ENCODE data around the gene USP21. TPM values are rescaled to one million over a fixed set of nuclear protein-coding genes. Genes with fewer than 3 reads are reported as not detected.

USP21 gene
- total and polyA plus RNA-seq, 2 experiments from 2014 or later: 6.3 to 16.5 TPM

- no peaks in the 10 kb centered on the region for H4K20me1 ChIP-seq (ENCODE audit: insufficient read depth)
- no peaks in the 10 kb centered on the region for H3K9me2 ChIP-seq (ENCODE audit: insufficient read depth)
- H3K9me3 ChIP-seq (ENCODE audit: low read depth): no peaks in the 10 kb centered on the region
- no peaks in the 10 kb centered on the region for H3K27me3 ChIP-seq (replicated peaks; ENCODE audit: insufficient read depth)
- H3F3A ChIP-seq (ENCODE audit: insufficient read depth): peaks cover 25% of the 10 kb centered on the region
- peaks cover 26% of the 10 kb centered on the region for H3K79me2 ChIP-seq (ENCODE audit: insufficient read depth)
- TF ChIP-seq EZH2 (IDR thresholded peaks at IDR 0.05; ENCODE audit: insufficient read depth, poor library complexity, severe bottlenecking) (no peak), EZH2phosphoT487 (IDR thresholded peaks at IDR 0.05; ENCODE audit: insufficient read depth, low read depth) (peak; percentile 92)
- in situ Hi-C loops (cut with MboI): no loop called here
- 25% methylated on average over 4 of the region's 4 CpGs for whole genome bisulfite sequencing, 2 experiments (ENCODE audit: low coverage in 1 of 2, low lambda C conversion rate in 2 of 2, missing lambda C conversion rate in 2 of 2)
- peak overlapping the region; percentile 16 for H3K4me3 ChIP-seq
- H3K4me2 ChIP-seq (ENCODE audit: unreplicated experiment): peak overlapping the region; percentile 73
- H2AFZ ChIP-seq: no peak overlapping the region
- H3K4me1 ChIP-seq (ENCODE audit: insufficient read depth): peaks cover 23% of the 10 kb centered on the region
- peak overlapping the region; percentile 78 for H3K9ac ChIP-seq
- DNase-seq: peak; percentile 95
- peaks cover 23% of the 10 kb centered on the region for H3K36me3 ChIP-seq (ENCODE audit: low read depth)
- peak overlapping the region; percentile 93 for H3K27ac ChIP-seq
These were observed 13.6 kb downstream of the USP21 start for GRCh38 chr1:161172776-161173376.

GRCh38 chr1:161173711-161174110, 14.4 kb downstream of the USP21 start:
- WGBS, 2 experiments (ENCODE audit: low coverage in 1 of 2, low lambda C conversion rate in 2 of 2, missing lambda C conversion rate in 2 of 2): 96 to 98% methylated on average over 11 of the region's 11 CpGs
- H3K27me3 ChIP-seq (replicated peaks; ENCODE audit: insufficient read depth): no peaks in the 10 kb centered on the region
- peaks cover 25% of the 10 kb centered on the region for H3F3A ChIP-seq (ENCODE audit: insufficient read depth)
- H3K36me3 ChIP-seq (ENCODE audit: low read depth): peaks cover 23% of the 10 kb centered on the region
- H3K27ac ChIP-seq: peak overlapping the region; percentile 93
- no peaks in the 10 kb centered on the region for H3K9me2 ChIP-seq (ENCODE audit: insufficient read depth)
- H3K9me3 ChIP-seq (ENCODE audit: low read depth): no peaks in the 10 kb centered on the region
- no peaks in the 10 kb centered on the region for H4K20me1 ChIP-seq (ENCODE audit: insufficient read depth)
- in situ Hi-C loops (cut with MboI): no loop called here
- no peak for TF ChIP-seq EZH2 (IDR thresholded peaks at IDR 0.05; ENCODE audit: insufficient read depth, poor library complexity, severe bottlenecking)
- no peak for TF ChIP-seq EZH2phosphoT487 (IDR thresholded peaks at IDR 0.05; ENCODE audit: insufficient read depth, low read depth)
- peak overlapping the region; percentile 43 for H3K4me2 ChIP-seq (ENCODE audit: unreplicated experiment)
- H3K79me2 ChIP-seq (ENCODE audit: insufficient read depth): peaks cover 26% of the 10 kb centered on the region
- H3K4me1 ChIP-seq (ENCODE audit: insufficient read depth): peaks cover 23% of the 10 kb centered on the region
- peak overlapping the region; percentile 78 for H3K9ac ChIP-seq
- DNase-seq: no peak
- no peak overlapping the region for H2AFZ ChIP-seq
- H3K4me3 ChIP-seq: no peak overlapping the region

- Histone ChIP-seq H3K4me3 (no peak overlapping the region), H3K27ac (no peak overlapping the region), H3K9me2 (ENCODE audit: insufficient read depth) (no peaks in the 10 kb centered on the region), H3K4me2 (ENCODE audit: unreplicated experiment) (no peak overlapping the region), H3K79me2 (ENCODE audit: insufficient read depth) (peaks cover 26% of the 10 kb centered on the region), H3K9ac (no peak overlapping the region), H3K9me3 (ENCODE audit: low read depth) (no peaks in the 10 kb centered on the region), H3K4me1 (ENCODE audit: insufficient read depth) (peaks cover 23% of the 10 kb centered on the region), H4K20me1 (ENCODE audit: insufficient read depth) (no peaks in the 10 kb centered on the region), H2AFZ (no peak overlapping the region), H3K36me3 (ENCODE audit: low read depth) (peaks cover 23% of the 10 kb centered on the region), H3K27me3 (replicated peaks; ENCODE audit: insufficient read depth) (no peaks in the 10 kb centered on the region), H3F3A (ENCODE audit: insufficient read depth) (peaks cover 25% of the 10 kb centered on the region)
- DNase-seq: no peak
- TF ChIP-seq EZH2 (IDR thresholded peaks at IDR 0.05; ENCODE audit: insufficient read depth, poor library complexity, severe bottlenecking): no peak
- TF ChIP-seq EZH2phosphoT487 (IDR thresholded peaks at IDR 0.05; ENCODE audit: insufficient read depth, low read depth): no peak
- 88 to 93% methylated on average over 11 of the region's 11 CpGs for WGBS, 2 experiments (ENCODE audit: low coverage in 1 of 2, low lambda C conversion rate in 2 of 2, missing lambda C conversion rate in 2 of 2)
- in situ Hi-C loops (cut with MboI): no loop called here
These were observed 15.6 kb downstream of the USP21 start for GRCh38 chr1:161174911-161175310.

- H3K27me3 ChIP-seq (replicated peaks; ENCODE audit: insufficient read depth): no peaks in the 10 kb centered on the region
- in situ Hi-C loops (cut with MboI): no loop called here
- peaks cover 25% of the 10 kb centered on the region for H3F3A ChIP-seq (ENCODE audit: insufficient read depth)
- no peaks in the 10 kb centered on the region for H3K9me2 ChIP-seq (ENCODE audit: insufficient read depth)
- H3K9me3 ChIP-seq (ENCODE audit: low read depth): no peaks in the 10 kb centered on the region
- DNase-seq: no peak
- peaks cover 23% of the 10 kb centered on the region for H3K4me1 ChIP-seq (ENCODE audit: insufficient read depth)
- TF ChIP-seq EZH2 (IDR thresholded peaks at IDR 0.05; ENCODE audit: insufficient read depth, poor library complexity, severe bottlenecking) (no peak), EZH2phosphoT487 (IDR thresholded peaks at IDR 0.05; ENCODE audit: insufficient read depth, low read depth) (no peak)
- H2AFZ ChIP-seq: no peak overlapping the region
- peaks cover 26% of the 10 kb centered on the region for H3K79me2 ChIP-seq (ENCODE audit: insufficient read depth)
- H3K4me2 ChIP-seq (ENCODE audit: unreplicated experiment): peak overlapping the region; percentile 90
- peaks cover 17% of the 10 kb centered on the region for H3K36me3 ChIP-seq (ENCODE audit: low read depth)
- H3K27ac ChIP-seq: no peak overlapping the region
- peak overlapping the region; percentile 97 for H3K9ac ChIP-seq
- WGBS, 2 experiments (ENCODE audit: low coverage in 1 of 2, low lambda C conversion rate in 2 of 2, missing lambda C conversion rate in 2 of 2): 93 to 95% methylated on average over 10 of the region's 10 CpGs
- no peaks in the 10 kb centered on the region for H4K20me1 ChIP-seq (ENCODE audit: insufficient read depth)
- H3K4me3 ChIP-seq: peak overlapping the region; percentile 98
These were observed 16.6 kb downstream of the USP21 start for GRCh38 chr1:161175771-161176453.
